Measurements from ENCODE around the gene CHGA.

DNA sequence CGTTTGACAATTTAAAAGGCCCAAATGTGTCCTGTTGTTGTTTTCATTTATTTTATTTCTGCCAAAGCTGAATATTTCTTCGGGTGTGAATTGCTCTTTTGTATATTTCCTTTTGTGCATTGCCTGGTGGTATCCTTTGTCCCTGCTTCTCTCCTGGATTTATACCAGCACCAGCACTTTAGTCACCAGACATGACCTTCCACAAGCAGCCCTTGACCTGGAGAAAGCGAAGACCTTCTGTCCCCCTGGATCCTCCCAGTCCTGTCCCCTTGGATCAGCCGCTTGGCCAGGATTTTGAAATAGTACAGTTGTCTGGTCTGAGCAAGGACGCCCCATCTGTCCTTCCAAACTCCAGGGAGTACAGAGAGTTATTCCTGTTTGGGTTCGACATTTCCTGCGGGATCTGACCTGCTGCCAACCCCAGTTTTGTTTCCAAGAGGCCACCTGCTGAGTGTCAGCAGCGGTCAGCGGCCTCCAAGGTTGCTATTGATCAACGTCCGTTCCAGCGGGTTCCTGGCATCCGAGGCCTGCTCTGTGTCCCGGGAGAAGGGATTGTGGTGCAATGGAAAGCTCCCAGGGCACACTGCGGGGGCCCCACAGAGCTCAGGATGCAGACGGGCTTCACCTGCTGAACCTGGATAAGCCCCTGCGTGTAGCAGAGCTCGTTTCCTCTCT lies 45.1 kb upstream of the CHGA start:
- TF ChIP-seq, protein P1, sequence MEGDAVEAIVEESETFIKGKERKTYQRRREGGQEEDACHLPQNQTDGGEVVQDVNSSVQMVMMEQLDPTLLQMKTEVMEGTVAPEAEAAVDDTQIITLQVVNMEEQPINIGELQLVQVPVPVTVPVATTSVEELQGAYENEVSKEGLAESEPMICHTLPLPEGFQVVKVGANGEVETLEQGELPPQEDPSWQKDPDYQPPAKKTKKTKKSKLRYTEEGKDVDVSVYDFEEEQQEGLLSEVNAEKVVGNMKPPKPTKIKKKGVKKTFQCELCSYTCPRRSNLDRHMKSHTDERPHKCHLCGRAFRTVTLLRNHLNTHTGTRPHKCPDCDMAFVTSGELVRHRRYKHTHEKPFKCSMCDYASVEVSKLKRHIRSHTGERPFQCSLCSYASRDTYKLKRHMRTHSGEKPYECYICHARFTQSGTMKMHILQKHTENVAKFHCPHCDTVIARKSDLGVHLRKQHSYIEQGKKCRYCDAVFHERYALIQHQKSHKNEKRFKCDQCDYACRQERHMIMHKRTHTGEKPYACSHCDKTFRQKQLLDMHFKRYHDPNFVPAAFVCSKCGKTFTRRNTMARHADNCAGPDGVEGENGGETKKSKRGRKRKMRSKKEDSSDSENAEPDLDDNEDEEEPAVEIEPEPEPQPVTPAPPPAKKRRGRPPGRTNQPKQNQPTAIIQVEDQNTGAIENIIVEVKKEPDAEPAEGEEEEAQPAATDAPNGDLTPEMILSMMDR (IDR thresholded peaks at IDR 0.05), result no peak
- TF ChIP-seq ZFX (IDR thresholded peaks at IDR 0.05; ENCODE audit: borderline replicate concordance), result no peak
